Naive B cell (primary cell): ENCODE results near the gene UTP15. TPM values are rescaled to one million over a fixed set of nuclear protein-coding genes. Genes with fewer than 3 reads are reported as not detected.
A peak's percentile ranks its signal among the peaks of the same experiment; 100 is the strongest.

Source experiments
- ATAC-seq, 2 donors: fragments of 150-1000 bp; cut with Tn5 transposase; 2 replicates each; pipeline ENCODE4 v1.10.0; 2021; ENCODE audit warnings: low read depth in 2 of 2, mild to moderate bottlenecking in 2 of 2, moderate library complexity in 2 of 2
- DNase-seq: peaks from one replicate; pipeline ENCODE4 v3.0.0; 2022
- H3K27ac Mint-ChIP-seq, 6 donors: one replicate each; pipeline ENCODE4 v1.8.0; 2020 to 2022; ENCODE audit warnings: mild to moderate bottlenecking in 6 of 6, mixed read lengths in 6 of 6, moderate library complexity in 5 of 6, inconsistent platforms in 2 of 6
- H3K27me3 Mint-ChIP-seq, 3 donors: one replicate each; pipeline ENCODE4 v1.8.0; 2021 to 2022; ENCODE audit warnings: mixed read lengths in 3 of 3, mild to moderate bottlenecking in 1 of 3
- H3K36me3 Mint-ChIP-seq, 2 donors: one replicate each; pipeline ENCODE4 v1.8.0; 2020 to 2022; ENCODE audit warnings: mixed read lengths in 2 of 2, inconsistent platforms in 1 of 2, mild to moderate bottlenecking in 1 of 2
- H3K4me1 Mint-ChIP-seq, 3 donors: one replicate each; pipeline ENCODE4 v1.8.0; 2020 to 2022; ENCODE audit warnings: mixed read lengths in 3 of 3, inconsistent platforms in 1 of 3, mild to moderate bottlenecking in 1 of 3, moderate library complexity in 1 of 3
- H3K4me3 Mint-ChIP-seq, 8 donors: one replicate each; pipeline ENCODE4 v1.8.0; 2020 to 2022; ENCODE audit warnings: mild to moderate bottlenecking in 8 of 8, mixed read lengths in 8 of 8, moderate library complexity in 8 of 8, inconsistent platforms in 2 of 8
- H3K9me3 Mint-ChIP-seq, 7 donors: one replicate each; pipeline ENCODE4 v1.8.0; 2020 to 2022; ENCODE audit warnings: mixed read lengths in 7 of 7, mild to moderate bottlenecking in 5 of 7, inconsistent platforms in 2 of 7, moderate library complexity in 1 of 7
- polyA plus RNA-seq, 6 donors: library from polyadenylated mRNA; unstranded; fragments of 300-500 nt; fragmentation: Illumina TruSeq; gene quantifications; one replicate each; pipeline ENCODE4 v1.2.3, GENCODE V29; 2021; ENCODE audit warnings: low read depth in 6 of 6

The UTP15 gene
- polyA plus RNA-seq, 6 donors from 2014 or later = 6.2 to 13.3 (median 8.0) TPM

- H3K4me1 Mint-ChIP-seq = no peaks in the 10 kb centered on the region
- DNase-seq (no peak), ATAC-seq (no peak)
- no peak overlapping the region for H3K27ac Mint-ChIP-seq
- peak overlapping the region in 1 of 8 donors; percentile 58 for H3K4me3 Mint-ChIP-seq
- no peaks in the 10 kb centered on the region for H3K9me3 Mint-ChIP-seq
- peaks cover 30 to 56% (median 50%) of the 10 kb centered on the region in 3 donors for H3K27me3 Mint-ChIP-seq
- no peaks in the 10 kb centered on the region for H3K36me3 Mint-ChIP-seq
Observed at GRCh38 chr5:73540192-73540591, 25.4 kb upstream of the UTP15 start.

GRCh38 chr5:73542020-73542419 is 23.5 kb upstream of the UTP15 start:
- no peak for ATAC-seq
- Mint-ChIP-seq H3K4me3 (no peak overlapping the region), H3K27me3 (peaks cover 34 to 51% (median 49%) of the 10 kb centered on the region in 3 donors), H3K27ac (no peak overlapping the region), H3K9me3 (no peaks in the 10 kb centered on the region), H3K4me1 (no peaks in the 10 kb centered on the region), H3K36me3 (no peaks in the 10 kb centered on the region)
- DNase-seq = no peak

- peaks cover 33 to 48% (median 48%) of the 10 kb centered on the region in 3 donors for H3K27me3 Mint-ChIP-seq
- no peaks in the 10 kb centered on the region for H3K36me3 Mint-ChIP-seq
- H3K27ac Mint-ChIP-seq = peak overlapping the region in 1 of 6 donors; percentile 36
- no peaks in the 10 kb centered on the region for H3K4me1 Mint-ChIP-seq
- no peak overlapping the region for H3K4me3 Mint-ChIP-seq
- no peak for DNase-seq
- no peaks in the 10 kb centered on the region for H3K9me3 Mint-ChIP-seq
- ATAC-seq = no peak
Observed at GRCh38 chr5:73544429-73545402, 20.8 kb upstream of the UTP15 start.

- peak overlapping the region in 1 of 6 donors; percentile 36 for H3K27ac Mint-ChIP-seq
- no peaks in the 10 kb centered on the region for H3K9me3 Mint-ChIP-seq
- DNase-seq (no peak), ATAC-seq (no peak)
- H3K4me3 Mint-ChIP-seq = no peak overlapping the region
- H3K27me3 Mint-ChIP-seq = peaks cover 26 to 42% (median 41%) of the 10 kb centered on the region in 3 donors
- no peaks in the 10 kb centered on the region for H3K36me3 Mint-ChIP-seq
- H3K4me1 Mint-ChIP-seq = no peaks in the 10 kb centered on the region
Observed at GRCh38 chr5:73545403-73545779, 20.2 kb upstream of the UTP15 start.

GRCh38 chr5:73550016-73550415 is 15.5 kb upstream of the UTP15 start:
- Mint-ChIP-seq H3K4me1 (no peaks in the 10 kb centered on the region), H3K4me3 (no peak overlapping the region), H3K27ac (peak overlapping the region in 1 of 6 donors; percentile 54), H3K9me3 (no peaks in the 10 kb centered on the region), H3K27me3 (peaks cover 5 to 7% (median 5%) of the 10 kb centered on the region in 3 donors), H3K36me3 (peaks cover 0 to 11% of the 10 kb centered on the region in 2 donors)
- ATAC-seq = no peak
- no peak for DNase-seq

- no peaks in the 10 kb centered on the region for H3K4me1 Mint-ChIP-seq
- H3K27ac Mint-ChIP-seq = no peak overlapping the region
- H3K36me3 Mint-ChIP-seq = peaks cover 0 to 18% of the 10 kb centered on the region in 2 donors
- no peak overlapping the region for H3K4me3 Mint-ChIP-seq
- no peaks in the 10 kb centered on the region for H3K27me3 Mint-ChIP-seq
- no peak for ATAC-seq
- DNase-seq = no peak
- H3K9me3 Mint-ChIP-seq = no peaks in the 10 kb centered on the region
Observed at GRCh38 chr5:73552642-73553041, 12.9 kb upstream of the UTP15 start.

GRCh38 chr5:73558950-73559349 is 6.6 kb upstream of the UTP15 start:
- Mint-ChIP-seq H3K9me3 (no peaks in the 10 kb centered on the region), H3K27me3 (no peaks in the 10 kb centered on the region), H3K36me3 (peaks cover 7 to 26% of the 10 kb centered on the region in 2 donors), H3K4me3 (no peak overlapping the region), H3K4me1 (peaks cover 7 to 20% (median 13%) of the 10 kb centered on the region in 3 donors), H3K27ac (peak overlapping the region in 1 of 6 donors; percentile 7)
- ATAC-seq (no peak), DNase-seq (no peak)

- Mint-ChIP-seq H3K9me3 (no peaks in the 10 kb centered on the region), H3K4me3 (peak overlapping the region; percentile 84 to 100 (median 98)), H3K27me3 (no peaks in the 10 kb centered on the region), H3K36me3 (peaks cover 7 to 12% of the 10 kb centered on the region in 2 donors), H3K4me1 (peaks cover 26 to 34% (median 34%) of the 10 kb centered on the region in 3 donors), H3K27ac (peak overlapping the region; percentile 73 to 100 (median 98))
- ATAC-seq = no peak
- DNase-seq = no peak
Observed at GRCh38 chr5:73564018-73564417, 1.5 kb upstream of the UTP15 start.

GRCh38 chr5:73564675-73565074 is 868 bp upstream of the UTP15 start:
- Mint-ChIP-seq H3K36me3 (peaks cover 7 to 11% of the 10 kb centered on the region in 2 donors), H3K4me3 (peak overlapping the region; percentile 84 to 100 (median 98)), H3K4me1 (peaks cover 26 to 34% (median 34%) of the 10 kb centered on the region in 3 donors), H3K27me3 (no peaks in the 10 kb centered on the region), H3K9me3 (no peaks in the 10 kb centered on the region), H3K27ac (peak overlapping the region; percentile 97 to 100 (median 100))
- DNase-seq (no peak), ATAC-seq (no peak)

- Mint-ChIP-seq H3K9me3 (no peaks in the 10 kb centered on the region), H3K27me3 (no peaks in the 10 kb centered on the region), H3K36me3 (peaks cover 6 to 11% of the 10 kb centered on the region in 2 donors), H3K4me3 (peak overlapping the region; percentile 84 to 100 (median 98)), H3K4me1 (peaks cover 20 to 34% (median 28%) of the 10 kb centered on the region in 3 donors), H3K27ac (peak overlapping the region; percentile 97 to 100 (median 100))
- DNase-seq = no peak
- peak in 1 of 2 donors; percentile 37 for ATAC-seq
Observed at GRCh38 chr5:73565969-73566547, 515 bp downstream of the UTP15 start.

- Mint-ChIP-seq H3K4me1 (no peaks in the 10 kb centered on the region), H3K27ac (no peak overlapping the region), H3K9me3 (no peaks in the 10 kb centered on the region), H3K4me3 (no peak overlapping the region), H3K36me3 (peaks cover 21 to 23% of the 10 kb centered on the region in 2 donors), H3K27me3 (no peaks in the 10 kb centered on the region)
- ATAC-seq = no peak
- no peak for DNase-seq
Observed at GRCh38 chr5:73582285-73583145, 17.0 kb downstream of the UTP15 start.

- DNase-seq (no peak), ATAC-seq (no peak)
- Mint-ChIP-seq H3K9me3 (no peaks in the 10 kb centered on the region), H3K36me3 (no peaks in the 10 kb centered on the region), H3K4me3 (no peak overlapping the region), H3K27ac (no peak overlapping the region), H3K27me3 (no peaks in the 10 kb centered on the region), H3K4me1 (no peaks in the 10 kb centered on the region)
Observed at GRCh38 chr5:73587923-73588322, 22.4 kb downstream of the UTP15 start.

GRCh38 chr5:73591102-73591695 is 25.7 kb downstream of the UTP15 start:
- no peaks in the 10 kb centered on the region for H3K4me1 Mint-ChIP-seq
- peak; percentile 54 for DNase-seq
- peak; percentile 42 to 61 for ATAC-seq
- H3K27me3 Mint-ChIP-seq = no peaks in the 10 kb centered on the region
- H3K9me3 Mint-ChIP-seq = no peaks in the 10 kb centered on the region
- no peaks in the 10 kb centered on the region for H3K36me3 Mint-ChIP-seq
- no peak overlapping the region for H3K4me3 Mint-ChIP-seq
- H3K27ac Mint-ChIP-seq = peak overlapping the region in 1 of 6 donors; percentile 8
